NCI-H69 (cell line): ENCODE results near the gene ATP11A.

ENCODE experiments used
- DNase-seq: peaks from one replicate; lab custom pipeline; 2025; lab: John Stamatoyannopoulos, UW

Gene ATP11A

DNA sequence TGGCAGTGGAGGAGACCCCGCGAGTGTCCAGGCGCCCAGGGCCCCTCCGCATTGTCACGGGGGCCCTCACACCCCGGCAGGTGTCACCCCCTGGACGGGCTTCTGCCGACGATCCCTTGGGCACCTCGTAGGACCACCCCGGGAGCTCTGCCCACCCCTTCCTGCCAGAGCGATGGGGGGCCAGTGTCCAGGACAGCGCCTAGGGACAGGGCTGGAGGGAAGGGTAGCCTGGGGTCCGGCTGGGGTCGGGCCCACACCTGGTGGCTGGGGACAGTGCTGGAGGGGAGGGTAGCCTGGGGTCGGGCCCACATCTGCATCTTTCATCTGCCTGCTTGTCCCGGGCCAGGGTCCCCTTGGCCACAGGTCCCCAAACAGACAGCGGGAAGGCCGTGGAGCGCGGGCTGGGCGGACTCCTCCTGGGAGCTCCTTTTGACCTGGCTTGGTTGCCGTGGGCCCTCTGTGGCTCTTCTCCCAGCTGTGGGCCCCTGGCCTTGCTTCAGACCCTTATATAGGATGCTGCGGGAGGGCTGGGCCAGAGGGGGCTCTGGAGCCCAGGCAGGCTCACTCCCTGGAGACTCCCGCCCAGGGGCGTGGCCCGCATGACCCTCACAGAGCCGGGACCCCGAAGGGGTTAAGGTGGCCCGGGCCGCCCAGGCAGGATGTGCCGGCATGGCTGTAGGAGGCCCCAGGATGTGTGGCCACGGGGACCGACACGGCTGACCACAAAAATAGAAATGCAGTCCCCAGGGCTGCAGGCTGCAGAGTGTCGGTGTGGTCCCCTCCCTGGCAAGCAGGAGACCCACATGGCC is 205.0 kb downstream of the ATP11A start:
- no peak for DNase-seq

DNA sequence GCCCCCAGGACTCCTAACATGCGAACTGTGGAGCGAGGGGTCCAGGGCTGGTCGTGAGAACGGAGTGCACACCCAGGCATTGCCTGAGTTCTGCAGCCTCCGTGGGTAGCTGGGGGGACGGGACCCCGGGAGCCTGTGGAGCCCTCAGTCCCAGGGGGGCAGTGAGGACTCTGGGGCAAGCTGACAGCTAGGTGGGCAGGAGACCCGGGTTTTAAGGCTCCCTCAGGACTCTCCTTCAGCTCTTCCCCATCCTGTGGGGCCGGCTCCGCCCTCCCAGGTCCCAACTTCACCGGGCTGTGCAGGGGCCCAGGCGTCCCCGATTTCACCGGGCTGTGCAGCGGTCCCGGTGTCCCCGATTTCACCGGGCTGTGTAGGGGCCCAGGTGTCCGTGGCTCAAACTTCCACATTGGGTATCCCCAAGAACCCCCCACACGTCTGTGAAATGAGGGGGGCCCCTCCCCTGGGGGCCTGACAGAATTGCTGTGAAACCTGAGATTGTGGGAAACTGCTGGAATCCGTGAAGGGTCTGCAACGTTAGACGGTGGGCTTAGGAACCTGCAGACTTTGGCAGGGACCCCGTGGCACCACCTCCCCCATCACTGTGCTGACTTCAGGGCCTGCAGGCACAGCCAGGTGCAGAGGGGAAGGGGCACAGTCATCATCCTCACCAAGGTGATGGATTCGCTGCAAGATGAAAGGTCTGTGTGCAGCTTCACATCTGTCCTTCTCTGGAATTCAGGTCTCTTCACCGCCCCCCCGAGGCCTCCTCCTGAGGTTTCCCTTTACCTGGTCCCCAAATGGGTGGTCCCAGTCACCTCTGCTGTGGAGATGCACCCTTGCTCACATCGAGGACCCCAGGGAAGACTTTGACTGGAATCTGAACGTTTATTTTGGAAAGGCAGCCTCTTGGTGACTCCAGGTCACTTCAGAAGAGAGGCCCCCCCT is 206.0 kb downstream of the ATP11A start:
- no peak for DNase-seq

DNA sequence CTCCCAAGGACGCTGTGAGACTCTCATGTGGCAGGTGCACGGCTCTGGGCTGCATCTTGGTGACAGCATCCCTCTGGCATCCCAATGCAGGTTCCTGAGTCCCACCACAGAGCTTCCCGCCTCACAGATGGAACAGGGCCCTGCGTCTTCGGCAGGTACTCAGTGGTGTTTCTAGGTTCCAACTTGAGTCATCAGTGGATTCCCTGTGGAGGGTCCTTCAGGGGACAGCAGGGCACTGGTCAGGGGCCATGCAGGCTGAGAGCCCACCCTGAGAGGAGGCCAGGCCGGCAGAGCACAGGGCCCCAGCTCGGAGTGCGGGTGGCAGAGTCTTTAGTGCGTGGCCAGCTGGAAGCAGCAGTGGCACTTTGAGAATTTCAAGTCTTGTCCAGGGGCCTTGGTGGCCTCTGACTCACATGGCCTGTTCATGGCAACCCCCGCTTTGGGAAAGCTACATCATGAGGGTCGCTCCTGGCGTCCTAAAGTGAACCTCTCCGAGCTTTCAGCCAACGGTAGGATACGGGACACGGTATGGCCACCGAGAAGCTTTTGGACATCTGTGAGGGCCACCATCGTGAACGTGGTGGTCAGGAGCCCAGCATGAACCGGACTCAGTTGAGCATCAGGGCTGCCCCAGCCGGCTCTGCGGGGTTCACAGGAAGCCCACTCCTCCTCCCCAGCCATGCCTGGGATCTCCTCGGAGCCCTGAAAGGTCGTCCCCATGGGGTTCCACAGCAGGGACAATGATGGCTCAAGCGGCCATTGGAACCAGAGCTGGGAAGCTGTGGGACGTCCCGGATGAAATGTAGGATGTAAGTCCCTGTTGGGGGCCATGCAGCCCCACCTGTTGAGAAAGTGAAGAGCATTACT is 207.1 kb downstream of the ATP11A start:
- no peak for DNase-seq

DNA sequence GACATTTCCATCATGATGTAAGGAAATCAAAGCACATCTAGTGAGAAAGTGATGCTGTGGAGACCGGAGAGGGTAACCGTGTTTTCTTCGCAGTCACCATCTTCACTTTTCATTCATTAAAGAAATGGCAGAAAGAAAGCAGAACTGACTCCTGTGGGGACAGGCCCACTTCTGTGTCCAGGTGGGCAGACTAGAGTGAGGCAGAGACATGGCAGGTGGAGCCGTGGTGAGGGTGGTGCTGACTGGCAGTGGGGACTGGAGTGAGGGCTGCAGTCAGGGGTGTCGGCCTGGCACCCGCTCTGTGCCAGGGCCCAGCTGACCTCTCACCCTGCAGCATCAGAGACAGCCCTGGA is 207.7 kb downstream of the ATP11A start:
- no peak for DNase-seq

DNA sequence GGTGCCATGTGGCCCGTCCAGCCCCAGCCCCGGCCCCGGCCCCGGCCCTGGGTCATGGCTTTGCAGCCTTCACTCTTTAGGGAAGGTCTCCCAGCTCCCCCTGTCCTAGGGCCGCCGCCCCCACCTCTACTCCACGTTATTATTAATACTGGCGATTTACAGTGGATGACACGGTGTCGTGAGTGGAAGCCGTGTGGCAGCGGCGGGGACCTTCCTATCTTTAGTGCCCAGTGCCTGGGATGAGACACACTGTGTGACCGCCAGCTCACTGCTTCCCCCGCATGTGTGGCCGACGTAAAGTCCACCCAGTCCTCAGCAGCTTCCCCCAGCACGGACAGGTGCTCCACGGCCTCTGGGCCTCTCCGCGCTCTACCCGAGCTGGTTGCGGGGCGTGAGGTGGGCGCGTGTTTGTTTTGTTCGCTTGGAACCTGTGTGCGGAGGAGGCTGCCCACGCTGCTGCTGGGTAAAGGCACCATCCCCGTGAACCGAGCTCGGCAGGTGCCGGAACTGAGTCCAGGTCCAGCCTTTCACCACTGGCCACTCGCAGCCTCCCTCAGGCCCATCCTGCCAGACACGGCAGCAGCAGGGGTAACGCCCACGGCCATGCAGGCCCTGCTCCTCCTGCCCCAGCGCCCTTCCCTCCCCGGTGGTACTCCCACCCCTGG is 208.2 kb downstream of the ATP11A start:
- DNase-seq, result no peak

DNA sequence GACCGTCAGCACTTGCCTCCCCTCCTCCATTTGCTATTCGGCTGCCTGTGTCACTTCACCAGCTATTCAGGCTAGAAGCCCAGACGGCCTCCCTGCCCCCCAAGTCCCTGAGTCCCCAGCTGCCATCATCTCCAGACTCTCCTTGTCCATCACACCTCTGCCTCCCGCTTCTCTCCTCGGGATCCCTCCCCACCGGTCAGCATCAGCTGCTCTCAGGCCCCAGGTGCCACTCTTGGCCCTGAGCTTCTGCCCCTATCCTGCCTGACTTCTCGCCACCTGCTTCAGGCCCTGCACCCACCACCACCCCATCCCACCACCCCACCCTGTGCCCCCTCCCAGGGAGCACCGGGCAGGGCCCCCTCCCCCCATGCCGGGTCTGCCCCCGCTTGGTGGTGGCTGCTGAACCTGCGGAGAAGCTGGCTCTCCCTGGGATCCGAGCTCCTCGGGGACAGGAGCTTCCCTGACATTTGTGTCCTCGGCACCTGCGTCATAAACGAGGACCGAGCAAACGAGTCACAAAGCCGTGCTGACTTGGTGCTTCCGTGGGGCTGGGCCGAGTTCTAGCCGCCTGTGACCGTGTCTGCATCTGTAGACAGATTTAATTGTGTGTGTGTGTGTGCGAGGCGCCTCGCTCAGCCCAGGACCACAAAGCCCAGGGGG is 208.9 kb downstream of the ATP11A start:
- DNase-seq, result no peak

DNA sequence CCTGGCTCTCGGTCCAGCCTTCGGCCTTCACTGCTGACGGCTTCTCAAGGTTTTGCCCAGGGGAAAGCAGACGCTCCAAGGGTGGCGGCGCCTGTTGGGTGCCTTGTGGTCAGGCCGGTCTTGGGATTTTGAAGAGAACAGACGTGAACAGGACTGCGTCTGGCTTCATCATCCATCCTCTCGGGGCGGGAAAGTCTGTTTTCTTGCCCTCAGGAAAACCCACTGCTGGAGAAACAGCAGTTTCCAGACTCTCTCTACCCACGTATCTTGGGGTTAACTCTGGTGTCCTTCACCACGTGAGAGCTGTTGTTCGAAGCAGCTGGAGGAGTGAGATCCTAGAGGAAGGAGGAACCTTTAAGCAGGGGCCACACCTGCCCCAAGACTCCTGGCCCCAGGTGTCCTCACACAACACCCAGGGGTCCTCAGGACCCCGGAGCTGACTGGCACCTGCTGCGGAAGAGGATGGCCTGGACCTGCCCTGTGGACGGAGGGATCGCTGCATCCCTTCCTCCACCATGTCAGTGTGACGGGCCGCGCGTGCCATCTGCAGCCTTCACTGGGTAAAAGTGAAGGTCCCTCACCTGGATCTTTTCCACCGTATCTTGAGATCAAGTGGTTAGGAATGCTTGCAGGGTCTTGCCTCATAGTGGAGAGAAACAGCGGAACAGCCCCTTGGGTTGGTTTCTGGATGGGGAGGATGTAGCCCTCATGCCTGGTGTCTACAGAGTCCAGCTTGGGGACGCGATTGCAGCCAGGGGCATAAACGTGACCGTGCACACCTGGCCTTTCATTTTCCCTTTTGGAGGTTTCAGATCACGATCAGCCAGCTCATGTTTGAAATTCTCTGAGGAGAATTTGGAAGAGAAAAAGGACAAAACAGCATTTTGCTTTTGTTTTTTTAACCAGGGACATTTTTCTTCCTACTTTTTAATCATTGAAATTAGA is 209.7 kb downstream of the ATP11A start:
- no peak for DNase-seq

- no peak for DNase-seq
These were observed 210.4 kb downstream of the ATP11A start for GRCh38 chr13:112900226-112900600.

DNA sequence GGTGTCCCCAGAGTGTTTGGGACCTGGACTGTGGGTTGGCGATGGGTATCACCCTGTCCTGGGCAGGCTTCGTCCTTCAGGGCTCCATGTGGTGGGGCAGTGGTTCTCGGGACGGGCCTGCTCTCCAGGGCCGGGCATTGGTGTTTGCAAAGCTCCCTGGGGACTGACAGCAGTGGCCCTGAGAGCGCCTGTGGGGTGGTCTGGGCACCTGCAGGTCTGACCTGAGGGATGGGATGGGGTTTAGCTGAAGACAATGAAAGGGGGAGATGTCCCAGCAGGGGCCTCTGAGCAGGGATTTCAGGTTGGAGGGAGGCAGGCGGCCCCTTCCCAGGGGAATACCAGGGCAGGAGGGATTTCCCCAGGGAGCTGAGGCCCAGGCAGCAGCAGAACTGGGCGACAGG is 210.9 kb downstream of the ATP11A start:
- DNase-seq, result no peak

DNA sequence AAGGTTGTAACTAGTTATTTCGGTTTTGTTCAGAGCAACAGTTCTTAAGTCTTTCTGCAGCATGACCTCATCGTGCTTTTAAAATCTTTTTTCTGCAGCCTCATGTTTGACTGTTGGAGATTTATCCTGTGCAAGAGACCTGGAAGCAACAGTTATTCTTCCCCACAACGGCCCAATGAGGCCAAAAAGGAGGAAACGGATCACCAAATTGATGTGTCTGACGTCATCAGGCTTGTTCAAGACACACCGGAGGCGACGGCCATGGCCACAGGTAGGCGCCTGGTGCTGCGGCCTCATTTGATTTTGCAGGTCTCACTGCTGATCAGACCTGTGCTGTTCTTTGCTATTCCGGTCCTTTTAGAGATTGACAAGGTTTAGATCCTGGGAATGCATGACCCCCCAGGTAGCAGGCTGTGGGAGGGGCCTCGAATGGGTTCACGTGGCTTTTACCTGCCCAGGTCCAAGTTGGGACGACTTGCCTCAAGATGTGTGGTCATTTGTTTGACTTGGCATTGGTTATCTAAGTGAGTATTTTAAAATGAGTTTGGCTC is 212.3 kb downstream of the ATP11A start:
- no peak for DNase-seq

DNA sequence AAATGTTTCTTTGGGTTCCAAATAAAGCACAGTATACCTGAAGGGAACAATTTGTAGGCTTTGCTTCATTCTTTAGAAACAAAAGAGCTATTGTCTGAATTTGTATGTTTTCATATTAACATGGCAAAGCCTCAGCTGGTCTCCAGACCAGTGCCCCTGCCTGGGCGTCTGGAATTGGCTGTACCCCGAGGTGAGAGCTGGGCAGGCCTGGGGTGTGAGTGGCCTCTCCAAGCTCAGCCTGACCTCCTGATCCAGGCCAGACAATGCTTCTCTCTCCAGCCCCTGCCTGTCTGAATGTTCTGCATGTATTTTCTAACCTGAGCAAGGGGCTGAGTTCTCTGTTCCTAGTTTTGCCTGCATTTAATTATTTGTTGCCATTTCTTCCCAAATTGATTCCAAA is 212.8 kb downstream of the ATP11A start:
- no peak for DNase-seq

GRCh38 chr13:112903071-112903577 is 213.3 kb downstream of the ATP11A start:
- no peak for DNase-seq

DNA sequence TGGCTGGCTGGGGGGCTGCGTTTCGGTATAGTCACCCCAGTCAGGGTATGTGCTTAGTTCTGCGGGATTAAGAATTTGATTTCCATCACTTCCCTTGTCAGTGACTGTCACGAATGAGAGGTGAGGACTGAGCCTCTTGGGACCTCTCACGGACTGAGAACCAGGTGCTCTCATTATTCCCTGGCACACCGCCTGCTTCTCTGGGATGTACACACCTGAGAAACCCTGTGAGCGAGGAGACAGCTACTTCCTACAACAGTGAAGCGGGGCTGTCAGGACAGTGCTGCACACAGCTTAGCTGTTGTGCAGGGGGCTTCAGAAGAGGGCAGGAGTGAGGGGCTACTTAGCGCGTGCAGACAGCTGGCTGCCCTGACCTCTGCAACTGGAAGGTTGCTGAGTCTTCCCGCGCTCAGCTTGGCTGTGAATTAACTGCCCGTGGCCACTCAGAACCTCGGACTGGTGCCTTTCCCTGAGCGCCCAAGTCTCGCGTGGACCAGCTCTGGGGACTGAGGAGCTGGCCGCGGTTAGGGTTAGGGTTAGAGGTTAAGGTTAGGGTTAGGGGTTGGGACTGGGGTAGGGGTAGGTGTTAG is 213.9 kb downstream of the ATP11A start:
- DNase-seq, result peak; percentile 90

DNA sequence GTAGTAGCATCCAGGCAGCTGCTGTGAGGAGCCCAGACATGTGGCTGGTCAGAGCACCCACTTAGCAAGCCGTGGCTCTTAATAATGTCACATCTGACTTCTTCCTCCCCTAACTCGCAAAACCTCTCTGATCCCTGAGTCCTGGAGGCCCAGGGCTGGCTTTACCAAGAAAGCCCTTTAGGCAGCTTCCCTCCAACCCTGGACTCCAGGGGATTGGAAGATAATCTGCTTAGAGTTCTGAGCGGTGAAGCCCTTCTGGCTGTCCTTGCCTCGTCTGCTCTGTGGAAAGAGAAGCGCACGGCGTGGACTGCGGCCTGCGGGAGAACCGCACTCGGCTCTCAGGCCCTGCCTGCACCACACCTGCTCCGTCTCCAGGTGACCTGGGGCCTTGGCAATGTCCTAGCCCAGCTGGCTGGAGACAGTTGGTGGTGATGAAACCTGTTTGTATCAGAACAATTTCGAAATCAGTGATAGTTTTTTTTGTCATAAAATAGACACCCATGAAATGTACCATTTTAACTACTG is 214.7 kb downstream of the ATP11A start:
- DNase-seq, result no peak

- DNase-seq, result no peak
These were observed 215.2 kb downstream of the ATP11A start for GRCh38 chr13:112905086-112905485.

- no peak for DNase-seq
These were observed 215.8 kb downstream of the ATP11A start for GRCh38 chr13:112905619-112905989.

GRCh38 chr13:112905990-112906641 is 216.3 kb downstream of the ATP11A start:
- peak; percentile 99 for DNase-seq

GRCh38 chr13:112907286-112907685 is 217.4 kb downstream of the ATP11A start:
- no peak for DNase-seq
